Ascending aorta (tissue), 2 donors: Measurements from ENCODE around the gene MYO1F. TPM values are rescaled to one million over a fixed set of nuclear protein-coding genes. Genes with fewer than 3 reads are reported as not detected.
"Not testable (repeated sequence)": the region's sequence is repeated elsewhere in the genome, so short reads cannot be mapped to it uniquely, and the experiment has no call there.

ENCODE experiments used
- DNase-seq, 2 donors: peaks; one replicate each; pipeline ENCODE4 v3.0.0-alpha.2; 2019; ENCODE audit warnings: low spot score in 2 of 2
- H3K27ac ChIP-seq, 2 donors: fragments of 200-600 bp; sonication (generic); one replicate each; pipeline ENCODE4 v1.5.1; 2016 to 2017; ENCODE audit warnings: mild to moderate bottlenecking in 1 of 2
- H3K27me3 ChIP-seq: fragments of 200-600 bp; sonication (generic); one replicate; pipeline ENCODE4 v1.5.1; 2017
- H3K36me3 ChIP-seq, 2 donors: fragments of 200-600 bp; sonication (generic); one replicate each; pipeline ENCODE4 v1.5.1; 2016
- H3K4me1 ChIP-seq, 2 donors: fragments of 200-600 bp; sonication (generic); one replicate each; pipeline ENCODE4 v1.5.1; 2016 to 2017; ENCODE audit warnings: mild to moderate bottlenecking in 1 of 2
- H3K4me3 ChIP-seq, 2 donors: fragments of 200-600 bp; sonication (generic); one replicate each; pipeline ENCODE4 v1.5.1; 2016 to 2017; ENCODE audit warnings: mild to moderate bottlenecking in 1 of 2
- H3K9me3 ChIP-seq, 2 donors: fragments of 200-600 bp; sonication (generic); one replicate each; pipeline ENCODE4 v1.5.1; 2016
- CTCF ChIP-seq, 3 experiments: fragments of 200-600 bp in 2 of 3; fragments of 450-650 bp in 1 of 3; sonication (generic) in 2 of 3; IDR thresholded peaks; one replicate each; pipeline ENCODE4 v1.5.1; 2016 to 2019; ENCODE audit warnings: antibody characterized with exemption in 3 of 3, mild to moderate bottlenecking in 1 of 3, moderate library complexity in 1 of 3
- intact Hi-C: fragments of 100-400 bp; cut with DNase I; formaldehyde crosslinking; loops from one replicate; pipeline ENCODE4 v1.15.1; 2023
- total RNA-seq: library from RNA; depleted of rRNA; stranded (reverse); fragments of >200 nt; gene quantifications from one replicate; pipeline ENCODE4 v1.1.0, GENCODE V29; 2016

The MYO1F gene
- total RNA-seq, 1 donor from 2014 or later: 5.0 TPM

GRCh38 chr19:8525401-8525684 lies 51.9 kb downstream of the MYO1F start:
- no peaks in the 10 kb centered on the region for H3K4me1 ChIP-seq
- no peaks in the 10 kb centered on the region for H3K36me3 ChIP-seq
- no peak for DNase-seq
- peak in 1 of 3 experiments; percentile 12 for TF ChIP-seq CTCF (IDR thresholded peaks at IDR 0.05)
- peak overlapping the region; percentile 21 to 74 for H3K27ac ChIP-seq
- H3K4me3 ChIP-seq: peak overlapping the region; percentile 46 to 76
- no peaks in the 10 kb centered on the region for H3K9me3 ChIP-seq
- intact Hi-C loops: no loop called here
- no peaks in the 10 kb centered on the region for H3K27me3 ChIP-seq

GRCh38 chr19:8519388-8519787 lies 57.9 kb downstream of the MYO1F start:
- intact Hi-C loops: loop anchor here (10.0 kb wide), 1 partner anchor 595 kb away; the partner anchor contains the start of genes CTXN1 and SNAPC2
- Histone ChIP-seq H3K27me3 (no peaks in the 10 kb centered on the region), H3K27ac (no peak overlapping the region), H3K36me3 (no peaks in the 10 kb centered on the region), H3K4me1 (no peaks in the 10 kb centered on the region), H3K9me3 (no peaks in the 10 kb centered on the region), H3K4me3 (no peak overlapping the region)
- TF ChIP-seq CTCF (IDR thresholded peaks at IDR 0.05): no peak
- DNase-seq: no peak

GRCh38 chr19:8518536-8518935 lies 58.7 kb downstream of the MYO1F start:
- no peak for TF ChIP-seq CTCF (IDR thresholded peaks at IDR 0.05)
- Histone ChIP-seq H3K27ac (no peak overlapping the region), H3K36me3 (no peaks in the 10 kb centered on the region), H3K4me1 (no peaks in the 10 kb centered on the region), H3K4me3 (no peak overlapping the region), H3K27me3 (no peaks in the 10 kb centered on the region), H3K9me3 (no peaks in the 10 kb centered on the region)
- intact Hi-C loops: loop anchor here (10.0 kb wide), 1 partner anchor 594 kb away; the partner anchor contains the start of genes CTXN1 and SNAPC2
- DNase-seq: no peak

- no peak for TF ChIP-seq CTCF (IDR thresholded peaks at IDR 0.05)
- no peak overlapping the region for H3K27ac ChIP-seq
- H3K9me3 ChIP-seq: no peaks in the 10 kb centered on the region
- DNase-seq: no peak
- intact Hi-C loops: loop anchor here (10.0 kb wide), 1 partner anchor 593 kb away; the partner anchor contains the start of genes CTXN1 and SNAPC2
- no peaks in the 10 kb centered on the region for H3K27me3 ChIP-seq
- H3K4me1 ChIP-seq: peaks cover 6 to 7% of the 10 kb centered on the region in 2 donors
- H3K36me3 ChIP-seq: no peaks in the 10 kb centered on the region
- no peak overlapping the region for H3K4me3 ChIP-seq
Observed at GRCh38 chr19:8517551-8518442, 59.4 kb downstream of the MYO1F start.

GRCh38 chr19:8515317-8515716 lies 61.9 kb downstream of the MYO1F start:
- no peaks in the 10 kb centered on the region for H3K27me3 ChIP-seq
- H3K4me3 ChIP-seq: no peak overlapping the region
- H3K9me3 ChIP-seq: no peaks in the 10 kb centered on the region
- no peak for TF ChIP-seq CTCF (IDR thresholded peaks at IDR 0.05)
- DNase-seq: no peak
- peaks cover 0 to 8% of the 10 kb centered on the region in 2 donors for H3K36me3 ChIP-seq
- H3K27ac ChIP-seq: no peak overlapping the region
- peaks cover 6 to 7% of the 10 kb centered on the region in 2 donors for H3K4me1 ChIP-seq
- intact Hi-C loops: loop anchor here (2.0 to 10.0 kb wide), 2 partner anchors 71 to 591 kb away; partner anchors contain the start of genes CTXN1, HNRNPM and SNAPC2

- H3K4me3 ChIP-seq: peak overlapping the region; percentile 70 to 90
- H3K36me3 ChIP-seq: peaks cover 0 to 12% of the 10 kb centered on the region in 2 donors
- H3K27me3 ChIP-seq, H3K9me3 ChIP-seq, H3K4me1 ChIP-seq, DNase-seq: not testable (repeated sequence)
- intact Hi-C loops: loop anchor here (2.0 to 10.0 kb wide), 2 partner anchors 70 to 590 kb away; partner anchors contain the start of genes CTXN1, HNRNPM and SNAPC2
- H3K27ac ChIP-seq: peak overlapping the region; percentile 96 to 98
Observed at GRCh38 chr19:8514505-8515009, 62.7 kb downstream of the MYO1F start.
